Upper lobe of left lung (tissue), 4 donors: ENCODE results near the gene REM1.

Experiments
- EP300 ChIP-seq, 4 donors: sonication (generic); formaldehyde crosslinking; IDR thresholded peaks; one replicate each; pipeline ENCODE4 v1.5.1; 2017; ENCODE audit warnings: antibody characterized with exemption in 4 of 4, control low read depth in 2 of 4
- POLR2AphosphoS5 ChIP-seq, 2 donors: sonication (generic); formaldehyde crosslinking; IDR thresholded peaks; one replicate each; pipeline ENCODE4 v1.5.1; 2017; ENCODE audit warnings: antibody characterized with exemption in 2 of 2

- TF ChIP-seq POLR2AphosphoS5 (IDR thresholded peaks at IDR 0.05) (peak in 1 of 2 donors; percentile 51), EP300 (IDR thresholded peaks at IDR 0.05) (no peak)
Measured at GRCh38 chr20:31496761-31497295, 21.7 kb downstream of the REM1 start.
